Ascending aorta (tissue), 2 donors: ENCODE data around the gene MIX23. TPM values are rescaled to one million over a fixed set of nuclear protein-coding genes. Genes with fewer than 3 reads are reported as not detected.
"Not testable (repeated sequence)": the region's sequence is repeated elsewhere in the genome, so short reads cannot be mapped to it uniquely, and the experiment has no call there.

Experiments
- DNase-seq, 2 donors: peaks; one replicate each; pipeline ENCODE4 v3.0.0-alpha.2; 2019; ENCODE audit warnings: low spot score in 2 of 2
- H3K27ac ChIP-seq, 2 donors: fragments of 200-600 bp; sonication (generic); one replicate each; pipeline ENCODE4 v1.5.1; 2016 to 2017; ENCODE audit warnings: mild to moderate bottlenecking in 1 of 2
- H3K27me3 ChIP-seq: fragments of 200-600 bp; sonication (generic); one replicate; pipeline ENCODE4 v1.5.1; 2017
- H3K36me3 ChIP-seq, 2 donors: fragments of 200-600 bp; sonication (generic); one replicate each; pipeline ENCODE4 v1.5.1; 2016
- H3K4me1 ChIP-seq, 2 donors: fragments of 200-600 bp; sonication (generic); one replicate each; pipeline ENCODE4 v1.5.1; 2016 to 2017; ENCODE audit warnings: mild to moderate bottlenecking in 1 of 2
- H3K4me3 ChIP-seq, 2 donors: fragments of 200-600 bp; sonication (generic); one replicate each; pipeline ENCODE4 v1.5.1; 2016 to 2017; ENCODE audit warnings: mild to moderate bottlenecking in 1 of 2
- H3K9me3 ChIP-seq, 2 donors: fragments of 200-600 bp; sonication (generic); one replicate each; pipeline ENCODE4 v1.5.1; 2016
- CTCF ChIP-seq, 3 experiments: fragments of 200-600 bp in 2 of 3; fragments of 450-650 bp in 1 of 3; sonication (generic) in 2 of 3; IDR thresholded peaks; one replicate each; pipeline ENCODE4 v1.5.1; 2016 to 2019; ENCODE audit warnings: antibody characterized with exemption in 3 of 3, mild to moderate bottlenecking in 1 of 3, moderate library complexity in 1 of 3
- intact Hi-C: fragments of 100-400 bp; cut with DNase I; formaldehyde crosslinking; loops from one replicate; pipeline ENCODE4 v1.15.1; 2023
- total RNA-seq: library from RNA; depleted of rRNA; stranded (reverse); fragments of >200 nt; gene quantifications from one replicate; pipeline ENCODE4 v1.1.0, GENCODE V29; 2016

Gene MIX23
- total RNA-seq, 1 donor from 2014 or later, result not detected

DNA sequence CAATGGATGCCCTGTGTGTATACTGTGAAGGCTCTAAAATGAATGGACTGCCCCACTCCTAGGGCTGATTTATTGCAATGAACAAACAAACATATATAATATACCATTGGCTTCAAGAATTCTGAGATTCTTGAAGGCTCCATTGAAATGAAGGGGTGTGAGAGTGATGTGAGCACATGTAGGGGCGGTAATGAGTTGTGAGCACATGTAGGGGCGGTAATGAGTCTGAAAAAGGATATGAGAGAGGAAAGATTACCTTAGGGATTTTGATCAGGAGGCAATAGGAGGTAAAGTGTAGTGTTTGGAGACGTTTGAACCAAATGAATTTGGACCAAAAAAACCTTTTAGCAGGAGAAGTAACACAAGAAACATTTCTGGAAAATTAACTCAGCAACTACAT lies 4.7 kb upstream of the MIX23 start:
- no peaks in the 10 kb centered on the region for H3K27me3 ChIP-seq
- H3K4me1 ChIP-seq, result peaks cover 0 to 3% of the 10 kb centered on the region in 2 donors
- DNase-seq, result no peak
- no peak for TF ChIP-seq CTCF (IDR thresholded peaks at IDR 0.05)
- intact Hi-C loops, result loop anchor here (10.0 kb wide), 3 partner anchors 127 to 843 kb away; partner anchors contain the start of genes KPNA1 and POLQ
- no peak overlapping the region for H3K27ac ChIP-seq
- no peak overlapping the region for H3K4me3 ChIP-seq
- no peaks in the 10 kb centered on the region for H3K9me3 ChIP-seq
- no peaks in the 10 kb centered on the region for H3K36me3 ChIP-seq

DNA sequence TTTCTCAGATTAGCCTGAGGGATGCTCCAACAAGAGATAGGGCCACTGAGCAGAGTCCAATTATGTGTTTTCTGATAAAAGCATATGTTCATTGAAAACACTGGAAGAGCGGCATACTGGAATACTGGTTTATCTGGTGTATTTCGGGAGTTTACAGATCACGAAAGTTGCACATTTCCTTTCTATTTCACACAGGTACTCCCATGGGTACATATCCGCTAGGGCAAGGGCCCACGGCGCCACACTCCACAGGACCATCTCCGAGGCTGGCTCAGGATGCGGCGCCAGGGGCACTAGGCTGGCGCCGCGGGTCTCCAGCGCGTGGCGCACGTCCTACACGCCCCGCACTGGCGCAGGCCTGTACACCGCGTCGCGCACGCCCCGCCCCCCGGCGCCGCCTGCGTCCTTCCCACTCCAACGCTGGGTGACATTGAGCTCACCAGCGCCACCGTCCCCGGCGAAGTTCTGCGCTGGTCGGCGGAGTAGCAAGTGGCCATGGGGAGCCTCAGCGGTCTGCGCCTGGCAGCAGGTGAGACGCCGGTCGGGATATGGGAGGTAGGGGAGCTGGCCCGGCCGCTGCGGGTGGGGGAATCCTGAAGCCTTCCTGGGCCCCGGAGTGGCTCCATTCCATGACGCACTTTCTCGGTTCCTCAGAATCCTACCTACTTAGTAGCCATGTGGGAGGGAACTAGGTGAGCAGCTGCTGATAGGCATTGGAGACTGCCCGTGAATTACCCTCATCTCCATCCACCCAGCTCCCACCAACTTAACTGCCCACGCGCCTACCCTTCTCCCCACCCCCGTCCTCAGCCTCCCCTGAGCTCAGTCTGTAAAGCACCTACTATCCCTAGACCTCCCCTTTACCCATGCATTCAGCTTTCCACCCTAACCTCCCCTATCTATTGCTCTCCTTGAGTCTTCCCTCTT lies 1.0 kb upstream of the MIX23 start, which contains the start of gene FAM162A:
Gene FAM162A, plus strand, starts transcription at position 412 of the 927 bp plus-strand sequence. Its CDS starts 84 bp downstream, at position 496.
- intact Hi-C loops, result loop anchor here (1.0 to 10.0 kb wide), 5 partner anchors 32 to 839 kb away; partner anchors contain the start of genes KPNA1, PARP14, POLQ and WDR5B
- H3K4me3 ChIP-seq, result peak within 1 kb of the TSS; percentile 73 to 76
- peak; percentile 43 to 61 (median 48) for TF ChIP-seq CTCF (IDR thresholded peaks at IDR 0.05)
- no peaks in the 10 kb centered on the region for H3K9me3 ChIP-seq
- H3K27me3 ChIP-seq, result no peaks in the 10 kb centered on the region
- peak; percentile 68 to 96 for DNase-seq
- peak within 1 kb of the TSS; percentile 82 to 90 for H3K27ac ChIP-seq
- H3K36me3 ChIP-seq, result no peaks in the 10 kb centered on the region
- peaks cover 0 to 6% of the 10 kb centered on the region in 2 donors for H3K4me1 ChIP-seq

- no peak for TF ChIP-seq CTCF (IDR thresholded peaks at IDR 0.05)
- no peak for DNase-seq
- no peaks in the 10 kb centered on the region for H3K9me3 ChIP-seq
- intact Hi-C loops, result no loop called here
- H3K4me3 ChIP-seq, result no peak overlapping the region
- no peaks in the 10 kb centered on the region for H3K27me3 ChIP-seq
- no peaks in the 10 kb centered on the region for H3K36me3 ChIP-seq
- H3K27ac ChIP-seq, result no peak overlapping the region
- peaks cover 0 to 3% of the 10 kb centered on the region in 2 donors for H3K4me1 ChIP-seq
These were observed 5.1 kb downstream of the MIX23 start for GRCh38 chr3:122377975-122378374.

DNA sequence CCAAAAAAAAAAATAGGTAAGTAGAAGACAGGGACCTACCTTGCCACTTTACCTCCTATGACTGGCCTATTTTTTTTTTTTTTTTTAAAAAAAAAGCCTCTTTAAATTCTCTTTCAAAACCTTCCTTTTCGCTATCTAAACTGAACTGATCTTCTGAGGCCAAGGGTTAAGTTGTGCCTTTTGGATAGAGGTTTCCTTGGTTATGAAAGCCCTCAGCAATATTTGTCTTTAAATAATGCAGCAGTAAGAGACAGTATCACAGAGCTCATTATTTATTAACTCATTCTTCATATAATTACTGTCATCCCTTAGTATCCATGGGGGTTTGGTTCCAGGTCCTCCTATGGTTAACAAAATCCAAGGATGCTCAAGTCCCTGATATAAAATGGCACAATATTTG lies 9.0 kb downstream of the MIX23 start:
- Histone ChIP-seq H3K27ac (no peak overlapping the region), H3K4me3 (no peak overlapping the region), H3K9me3 (no peaks in the 10 kb centered on the region), H3K4me1 (no peaks in the 10 kb centered on the region), H3K36me3 (peaks cover 0 to 11% of the 10 kb centered on the region in 2 donors), H3K27me3 (no peaks in the 10 kb centered on the region)
- intact Hi-C loops, result no loop called here
- no peak for DNase-seq
- TF ChIP-seq CTCF (IDR thresholded peaks at IDR 0.05), result no peak

GRCh38 chr3:122366379-122366749 lies 16.7 kb downstream of the MIX23 start:
- no peaks in the 10 kb centered on the region for H3K27me3 ChIP-seq
- no peak for DNase-seq
- no peaks in the 10 kb centered on the region for H3K9me3 ChIP-seq
- no peak overlapping the region for H3K4me3 ChIP-seq
- H3K36me3 ChIP-seq, result peaks cover 40 to 52% of the 10 kb centered on the region in 2 donors
- no peaks in the 10 kb centered on the region for H3K4me1 ChIP-seq
- H3K27ac ChIP-seq, result no peak overlapping the region
- intact Hi-C loops, result no loop called here
- no peak for TF ChIP-seq CTCF (IDR thresholded peaks at IDR 0.05)

- H3K27me3 ChIP-seq, H3K4me1 ChIP-seq, intact Hi-C loops, H3K9me3 ChIP-seq, DNase-seq, H3K27ac ChIP-seq, H3K4me3 ChIP-seq: not testable (repeated sequence)
- H3K36me3 ChIP-seq, result peaks cover 42 to 47% of the 10 kb centered on the region in 2 donors
These were observed 17.3 kb downstream of the MIX23 start for GRCh38 chr3:122365582-122366378.
